ENCODE measurements around the gene LMX1A.

The LMX1A gene

GRCh38 chr1:165355977-165356811 is at the start of gene LMX1A:
LMX1A (minus strand) TSS chr1:165356715; CDS start chr1:165355559, 1,156 bp downstream.
- no peak for DNase-seq (ENCODE audit: low read depth in 2 of 2)

DNA sequence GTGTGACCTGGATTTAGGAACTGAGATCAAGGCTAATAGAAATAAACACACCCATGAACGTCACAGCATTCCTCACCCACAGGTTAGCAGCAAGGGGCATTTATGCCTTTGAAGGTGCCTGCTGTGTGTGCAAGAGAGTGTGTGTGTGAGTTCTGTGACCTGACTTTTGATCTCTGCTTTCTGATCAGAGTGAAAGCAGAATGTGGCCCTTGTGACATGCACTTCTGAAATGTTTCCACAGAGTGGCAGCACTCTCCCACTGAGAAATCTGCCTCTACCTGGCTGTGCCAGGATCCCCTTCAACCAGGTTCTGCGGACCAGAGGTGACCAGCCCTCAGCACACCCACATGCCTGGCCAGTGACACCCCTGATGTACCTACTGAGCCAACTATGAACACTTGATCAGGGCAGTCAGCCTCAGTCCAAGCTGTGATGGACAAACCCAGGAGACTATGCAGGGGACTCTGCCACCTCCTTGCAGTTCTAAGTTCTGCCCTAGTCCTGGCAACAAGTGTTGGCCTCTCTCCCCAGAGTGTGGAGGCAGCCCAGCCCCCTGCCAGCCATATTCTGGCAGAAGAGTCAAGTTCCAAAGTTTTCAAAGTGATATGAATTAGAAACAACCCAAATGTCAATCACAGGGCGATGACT is 47.4 kb upstream of the LMX1A start:
- peak in 1 of 2 donors; percentile 16 for DNase-seq (ENCODE audit: low read depth in 2 of 2)

DNA sequence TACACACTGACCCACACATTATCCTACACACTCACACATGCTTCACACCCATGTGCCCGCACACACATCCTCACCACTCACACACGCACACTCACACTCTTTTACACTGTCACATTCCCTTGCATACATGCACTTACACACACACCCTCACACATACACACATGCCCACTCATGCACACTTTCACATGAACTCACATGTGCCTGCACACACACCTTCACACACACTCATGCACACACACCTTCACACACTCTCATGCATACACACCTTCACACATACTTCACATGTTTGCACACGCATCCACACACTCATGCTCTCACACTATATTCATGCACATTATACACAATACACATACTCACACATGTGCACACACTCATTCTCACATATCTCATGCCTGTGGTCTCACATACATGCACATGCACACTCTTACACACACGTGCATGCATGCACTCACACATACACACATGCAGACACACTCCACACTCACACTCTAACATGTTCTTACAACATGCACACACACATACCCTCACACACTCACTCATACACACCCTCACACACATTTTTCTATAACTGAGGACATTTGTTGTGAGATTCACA is 46.1 kb upstream of the LMX1A start:
- no peak for DNase-seq (ENCODE audit: low read depth in 2 of 2)

DNA sequence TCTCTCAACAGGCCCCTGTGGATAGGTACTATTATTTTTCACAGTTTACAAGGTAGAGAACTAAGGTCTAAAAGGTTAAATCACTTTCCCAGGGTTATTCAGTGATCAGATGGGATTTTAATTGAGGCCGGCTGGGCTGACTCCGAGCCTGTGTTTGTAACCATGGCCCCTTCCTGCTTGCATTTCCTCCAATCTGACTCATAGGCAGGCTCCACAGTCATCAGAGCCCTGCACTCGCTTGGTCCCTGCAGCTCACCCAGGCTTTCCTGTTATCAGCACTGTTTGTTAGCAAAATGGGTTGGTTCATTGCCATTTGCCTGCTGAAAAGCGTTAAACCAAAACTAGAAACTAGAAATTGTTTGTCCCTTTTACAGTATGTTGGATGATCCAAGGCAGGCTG is 41.4 kb upstream of the LMX1A start:
- DNase-seq (ENCODE audit: low read depth in 2 of 2): no peak

GRCh38 chr1:165395901-165396300 is 39.4 kb upstream of the LMX1A start:
- DNase-seq (ENCODE audit: low read depth in 2 of 2): no peak

GRCh38 chr1:165395478-165395877 is 39.0 kb upstream of the LMX1A start:
- DNase-seq (ENCODE audit: low read depth in 2 of 2): no peak

GRCh38 chr1:165392634-165393571 is 36.4 kb upstream of the LMX1A start:
- DNase-seq (ENCODE audit: low read depth in 2 of 2): peak; percentile 75 to 84

GRCh38 chr1:165389609-165390008 is 33.1 kb upstream of the LMX1A start:
- no peak for DNase-seq (ENCODE audit: low read depth in 2 of 2)

DNA sequence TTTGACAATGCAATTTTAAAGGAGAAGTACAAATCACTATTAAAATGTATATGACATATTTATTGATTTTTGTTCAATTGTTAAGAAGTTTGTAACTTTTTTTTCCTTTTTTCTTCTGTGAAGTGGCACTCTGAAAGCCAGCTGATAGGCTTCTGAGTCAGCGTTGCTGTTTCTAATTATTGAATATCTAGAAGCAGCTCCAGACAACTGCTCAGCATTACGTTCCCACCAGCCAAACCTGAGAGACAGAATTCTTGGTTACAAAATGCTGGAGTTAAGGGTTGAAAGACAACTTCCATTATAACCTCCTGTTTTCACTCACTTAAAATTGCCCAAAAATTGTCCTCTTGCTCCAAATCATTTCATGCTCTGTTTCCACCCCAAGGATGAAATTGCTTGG is 31.4 kb upstream of the LMX1A start:
- DNase-seq (ENCODE audit: low read depth in 2 of 2): no peak

DNA sequence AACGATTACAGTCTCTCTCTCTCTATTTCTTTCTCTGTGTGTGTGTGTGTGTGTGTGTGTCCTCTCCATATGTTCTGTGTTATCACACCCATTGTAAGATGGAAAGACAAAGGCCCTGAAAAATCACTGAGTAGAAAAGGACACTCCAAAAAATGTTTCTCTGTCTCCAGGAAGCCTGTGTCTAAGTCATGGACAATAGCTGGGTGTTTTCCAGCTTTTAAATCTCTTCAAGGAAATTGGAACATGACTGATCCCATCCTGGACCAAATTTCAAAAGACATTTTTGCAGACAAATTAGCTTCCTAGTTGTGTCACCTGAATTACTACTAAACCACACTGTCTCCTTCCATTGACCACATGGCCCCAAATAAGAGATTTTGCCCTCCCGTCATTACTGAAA is 31.0 kb upstream of the LMX1A start:
- no peak for DNase-seq (ENCODE audit: low read depth in 2 of 2)

- DNase-seq (ENCODE audit: low read depth in 2 of 2): no peak
These were observed 27.3 kb upstream of the LMX1A start for GRCh38 chr1:165383599-165384405.

DNA sequence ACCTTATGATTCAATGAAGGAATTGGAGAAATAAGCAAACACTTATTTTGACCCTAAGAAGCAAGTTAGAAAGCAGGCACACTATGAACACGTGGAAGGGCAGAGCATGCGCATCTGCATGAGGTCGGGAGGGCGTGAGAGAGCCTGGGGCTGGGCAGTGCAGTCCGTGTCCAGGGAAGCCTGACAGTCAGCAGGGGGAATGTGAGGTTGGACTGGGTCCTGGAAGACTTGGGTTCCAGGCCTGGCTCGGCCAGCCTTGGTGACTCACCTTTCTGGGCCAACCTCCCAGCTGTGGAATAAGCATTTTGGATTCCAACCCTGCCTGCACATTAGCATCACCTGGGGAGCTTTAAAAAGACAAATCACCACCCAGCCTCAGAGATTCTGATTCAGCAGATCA is 26.6 kb upstream of the LMX1A start:
- no peak for DNase-seq (ENCODE audit: low read depth in 2 of 2)

- no peak for DNase-seq (ENCODE audit: low read depth in 2 of 2)
These were observed 25.4 kb upstream of the LMX1A start for GRCh38 chr1:165381745-165382505.

DNA sequence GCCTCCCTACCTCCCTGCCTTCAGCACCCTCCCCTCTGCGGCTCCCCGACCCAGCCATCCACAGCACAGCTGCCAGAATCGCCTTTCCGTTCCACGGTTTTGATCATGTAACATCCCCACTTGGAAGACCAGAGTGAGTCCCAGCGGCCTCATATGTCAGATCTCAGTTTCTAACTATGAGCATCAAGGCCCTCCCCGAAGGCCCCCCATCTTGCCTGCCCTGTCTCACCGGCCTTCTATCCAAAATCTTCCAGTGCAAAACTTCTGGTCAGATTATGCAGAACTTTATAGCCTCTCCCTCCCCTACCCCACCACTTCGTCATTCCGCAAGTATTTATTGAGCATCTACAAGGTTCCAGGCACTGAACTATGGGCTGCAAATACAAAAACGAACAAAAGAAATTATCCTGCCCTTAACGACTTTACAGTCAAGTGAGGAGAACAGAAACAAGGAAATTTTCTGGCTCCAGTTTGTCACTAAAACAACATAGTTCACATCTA is 20.3 kb upstream of the LMX1A start:
- no peak for DNase-seq (ENCODE audit: low read depth in 2 of 2)

GRCh38 chr1:165376041-165376810 is 19.7 kb upstream of the LMX1A start:
- peak in 1 of 2 donors; percentile 19 for DNase-seq (ENCODE audit: low read depth in 2 of 2)

- DNase-seq (ENCODE audit: low read depth in 2 of 2): no peak
These were observed 19.1 kb upstream of the LMX1A start for GRCh38 chr1:165375623-165376022.

- DNase-seq (ENCODE audit: low read depth in 2 of 2): no peak
These were observed 15.2 kb upstream of the LMX1A start for GRCh38 chr1:165371588-165372225.

DNA sequence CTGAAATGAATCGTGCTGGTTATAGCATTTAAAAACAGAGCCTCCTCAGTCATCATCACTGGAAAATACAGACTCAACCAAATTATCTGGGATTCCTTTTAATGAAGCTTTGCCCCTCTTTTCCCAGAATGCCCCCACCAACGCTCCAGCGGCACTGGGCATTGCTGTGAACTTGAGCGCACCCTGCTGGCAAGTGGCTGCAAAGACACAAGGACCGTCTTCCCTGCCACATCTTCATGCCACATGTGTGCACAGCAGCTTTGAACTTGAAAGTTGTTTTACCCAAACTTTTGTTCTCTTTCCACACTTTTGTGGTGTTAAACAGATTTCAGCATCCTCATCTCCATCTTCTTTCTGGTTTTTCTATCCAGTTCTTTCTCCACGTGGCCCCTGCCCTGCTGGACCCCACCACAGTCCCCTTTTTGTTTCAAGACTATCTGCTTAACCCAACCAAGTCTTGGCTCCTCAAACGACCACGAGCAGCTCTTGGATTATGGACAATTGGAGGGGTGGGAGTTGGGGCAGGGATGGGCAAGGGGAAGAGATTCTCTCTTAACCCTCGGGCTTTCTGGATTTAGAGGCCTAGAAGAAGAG is 12.8 kb upstream of the LMX1A start:
- DNase-seq (ENCODE audit: low read depth in 2 of 2): peak in 1 of 2 donors; percentile 36

Measured in stimulated activated CD4-positive, alpha-beta T cell treated with anti-CD3 and anti-CD28 coated beads, Interleukin-15, amount 100 ng/mL, for 48 hours (primary cell).